ENCODE measurements around the gene PRKCD. TPM values are rescaled to one million over a fixed set of nuclear protein-coding genes. Genes with fewer than 3 reads are reported as not detected.

Gene PRKCD
- total RNA-seq, 1 donor from 2014 or later: 19.6 TPM

DNA sequence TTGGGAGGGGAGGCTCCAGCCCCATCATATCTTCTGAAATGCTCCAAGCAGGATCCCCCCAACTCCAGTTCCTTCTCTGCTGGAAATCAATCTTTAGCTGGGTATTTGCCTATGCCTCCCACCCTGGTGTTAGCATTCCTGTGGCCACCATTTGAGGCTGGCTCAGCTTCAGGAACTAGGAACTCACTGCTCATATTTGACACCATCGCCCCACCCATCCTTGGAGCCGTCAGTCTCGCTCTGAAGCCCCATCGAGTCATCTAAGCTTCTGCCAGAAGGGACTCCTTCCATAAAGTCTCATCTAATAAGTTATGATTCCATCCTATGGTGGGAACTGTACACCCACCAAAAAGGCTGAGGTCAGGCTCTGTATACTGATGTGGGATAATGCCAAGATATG is 26.4 kb downstream of the PRKCD start:
- intact Hi-C loops (cut with micrococcal nuclease): no loop called here

DNA sequence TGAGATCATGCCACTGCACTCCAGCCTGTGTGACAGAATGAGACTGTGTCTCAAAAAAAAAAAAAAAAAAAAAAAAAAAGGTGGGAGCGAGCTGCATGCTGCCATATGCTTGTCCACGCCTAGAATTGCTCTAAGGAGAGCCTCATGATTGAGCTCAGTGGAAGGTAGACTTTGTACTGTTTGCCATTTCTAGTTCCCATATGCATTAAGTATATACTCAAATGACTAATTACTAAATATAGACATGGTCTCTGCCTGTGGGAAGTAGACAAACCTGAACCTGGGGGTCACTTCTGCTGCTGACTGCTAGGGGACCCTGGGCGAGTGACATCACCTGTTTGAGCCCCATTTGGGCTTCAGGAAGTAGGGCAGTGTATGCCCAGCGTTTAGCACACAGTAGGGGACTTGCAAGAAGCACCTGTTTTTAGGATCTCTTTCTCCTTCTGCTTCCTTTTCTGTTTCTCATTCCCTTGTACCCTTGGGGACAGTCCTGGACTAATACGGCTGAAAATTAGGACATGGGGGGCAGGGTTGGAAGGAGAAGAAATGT is 27.2 kb downstream of the PRKCD start:
- intact Hi-C loops (cut with micrococcal nuclease): no loop called here

DNA sequence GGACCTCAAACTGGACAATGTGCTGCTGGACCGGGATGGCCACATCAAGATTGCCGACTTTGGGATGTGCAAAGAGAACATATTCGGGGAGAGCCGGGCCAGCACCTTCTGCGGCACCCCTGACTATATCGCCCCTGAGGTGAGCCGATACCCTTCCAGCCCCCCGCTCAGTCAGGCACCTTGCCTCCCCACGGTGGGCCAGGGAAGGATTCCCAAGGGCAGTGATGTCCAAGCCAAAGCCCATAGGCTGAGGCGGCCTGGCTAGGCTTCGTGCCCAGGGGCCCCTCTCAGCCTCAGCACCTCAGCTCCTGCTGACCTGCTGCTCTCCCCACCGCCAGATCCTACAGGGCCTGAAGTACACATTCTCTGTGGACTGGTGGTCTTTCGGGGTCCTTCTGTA is 27.7 kb downstream of the PRKCD start:
- intact Hi-C loops (cut with micrococcal nuclease): no loop called here

DNA sequence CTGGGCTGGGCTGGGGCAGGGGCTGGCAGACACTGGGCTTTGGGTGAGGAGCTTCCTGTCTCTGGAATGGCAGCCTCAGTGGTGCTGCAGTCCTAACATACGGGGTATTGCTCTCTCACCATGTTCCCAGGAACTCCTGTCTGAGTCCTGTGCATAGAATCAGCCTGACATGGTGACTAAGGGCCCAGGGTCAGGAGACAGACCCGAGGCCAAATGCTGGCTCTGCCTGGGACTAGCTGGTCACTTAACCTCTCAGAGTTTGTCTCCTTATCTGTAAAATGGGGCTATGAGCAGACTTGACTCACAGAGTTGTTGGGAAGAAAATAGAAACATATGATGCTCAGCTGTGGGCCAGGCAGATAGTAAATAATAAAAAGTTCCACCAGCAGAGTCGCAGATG is 28.3 kb downstream of the PRKCD start:
- intact Hi-C loops (cut with micrococcal nuclease): no loop called here

DNA sequence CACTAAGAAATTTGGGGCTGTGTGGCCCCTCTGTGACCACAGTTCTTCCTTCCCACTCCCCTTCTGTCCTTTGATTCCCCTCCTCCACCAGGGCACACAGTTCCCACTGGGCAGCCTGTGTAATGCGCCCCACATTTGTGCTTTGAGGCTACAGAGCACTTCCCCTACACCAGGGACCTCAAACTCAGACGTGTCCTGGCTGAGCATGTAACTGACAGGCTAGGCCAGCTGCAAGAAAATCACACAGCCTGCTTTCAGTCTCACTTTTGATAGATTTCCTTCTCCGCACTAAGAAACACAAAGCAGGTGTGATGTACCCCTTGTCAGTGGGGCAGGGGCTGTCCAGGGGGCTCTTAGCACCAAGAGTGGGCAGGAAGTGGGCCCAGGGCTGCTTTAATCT is 29.6 kb downstream of the PRKCD start:
- intact Hi-C loops (cut with micrococcal nuclease): no loop called here

DNA sequence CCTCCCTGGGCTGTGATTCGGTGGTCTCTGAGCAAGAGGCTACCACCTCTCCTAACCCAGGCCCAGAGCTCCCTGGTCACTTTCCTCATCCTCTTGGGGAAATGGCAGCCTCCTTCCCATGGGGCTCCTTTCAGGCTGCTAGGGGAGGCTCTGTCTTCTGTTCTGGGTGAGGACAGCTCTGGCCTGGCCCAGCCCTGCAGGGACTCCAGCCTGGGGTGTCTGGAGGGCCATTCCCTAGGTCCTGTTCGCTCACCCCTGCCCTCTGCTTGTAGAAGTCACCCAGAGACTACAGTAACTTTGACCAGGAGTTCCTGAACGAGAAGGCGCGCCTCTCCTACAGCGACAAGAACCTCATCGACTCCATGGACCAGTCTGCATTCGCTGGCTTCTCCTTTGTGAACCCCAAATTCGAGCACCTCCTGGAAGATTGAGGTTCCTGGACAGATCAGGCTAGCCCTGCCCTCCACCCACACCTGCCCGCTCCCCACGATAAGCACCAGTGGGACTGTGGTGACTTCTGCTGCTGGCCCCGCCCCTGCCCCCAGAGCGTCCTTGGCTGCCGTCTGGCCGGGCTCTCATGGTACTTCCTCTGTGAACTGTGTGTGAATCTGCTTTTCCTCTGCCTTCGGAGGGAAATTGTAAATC is 30.9 kb downstream of the PRKCD start:
- intact Hi-C loops (cut with micrococcal nuclease): no loop called here

DNA sequence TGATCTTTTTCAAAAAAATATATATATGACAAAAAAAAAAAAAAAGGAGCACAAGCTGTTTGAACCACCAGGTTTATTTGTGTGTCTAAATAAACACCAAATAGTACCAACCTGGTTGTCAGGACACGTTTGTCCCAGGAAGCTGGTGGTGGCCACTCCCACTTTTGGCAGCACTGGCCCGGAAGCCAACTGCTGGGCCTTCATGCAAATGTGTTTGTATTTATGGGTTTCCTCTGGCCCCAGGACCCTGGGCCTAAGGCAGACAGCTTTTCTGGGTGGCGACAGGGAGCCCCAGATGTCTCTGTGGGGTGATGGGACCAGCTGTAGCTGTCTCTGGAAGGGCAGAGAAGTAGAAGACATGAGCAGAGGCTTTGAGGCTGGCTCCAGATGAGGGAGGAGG is 31.6 kb downstream of the PRKCD start:
- intact Hi-C loops (cut with micrococcal nuclease): no loop called here

DNA sequence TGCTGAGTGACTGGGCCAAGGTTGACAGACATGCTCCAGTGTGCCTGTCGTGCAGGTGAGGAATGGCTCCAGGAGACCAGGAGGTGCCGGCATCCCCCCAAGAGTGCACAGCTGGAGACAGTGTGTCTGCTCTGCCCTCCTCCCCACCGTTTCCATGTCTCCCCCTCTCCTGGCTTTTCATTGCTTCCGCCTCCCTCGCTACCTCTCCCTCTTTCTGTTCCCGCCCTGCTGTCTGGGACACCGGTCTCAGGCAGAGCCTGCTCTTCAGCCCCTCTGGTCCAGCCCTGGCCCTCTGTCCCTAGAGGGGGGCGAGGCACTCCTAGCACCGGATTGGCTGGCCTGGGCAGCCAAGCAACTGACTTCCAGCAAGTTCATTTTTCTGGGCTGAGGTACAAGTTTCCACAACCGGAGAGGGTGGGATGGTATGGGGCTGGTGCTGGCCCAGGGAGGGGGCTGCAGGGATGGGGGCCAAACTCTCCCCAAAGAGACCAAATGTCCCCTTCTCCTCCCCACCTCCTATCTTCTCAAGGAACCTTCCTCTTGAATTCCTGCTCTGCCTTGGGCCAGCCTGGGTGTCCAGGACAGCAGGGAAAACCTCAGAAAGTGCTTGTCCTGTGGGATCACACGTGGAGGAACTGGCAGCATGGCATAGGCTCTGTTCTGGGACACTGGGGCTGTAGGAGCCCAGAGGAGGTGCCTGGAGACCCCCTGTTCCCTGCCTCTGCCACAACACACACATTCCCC is 32.6 kb downstream of the PRKCD start:
- intact Hi-C loops (cut with micrococcal nuclease): no loop called here

DNA sequence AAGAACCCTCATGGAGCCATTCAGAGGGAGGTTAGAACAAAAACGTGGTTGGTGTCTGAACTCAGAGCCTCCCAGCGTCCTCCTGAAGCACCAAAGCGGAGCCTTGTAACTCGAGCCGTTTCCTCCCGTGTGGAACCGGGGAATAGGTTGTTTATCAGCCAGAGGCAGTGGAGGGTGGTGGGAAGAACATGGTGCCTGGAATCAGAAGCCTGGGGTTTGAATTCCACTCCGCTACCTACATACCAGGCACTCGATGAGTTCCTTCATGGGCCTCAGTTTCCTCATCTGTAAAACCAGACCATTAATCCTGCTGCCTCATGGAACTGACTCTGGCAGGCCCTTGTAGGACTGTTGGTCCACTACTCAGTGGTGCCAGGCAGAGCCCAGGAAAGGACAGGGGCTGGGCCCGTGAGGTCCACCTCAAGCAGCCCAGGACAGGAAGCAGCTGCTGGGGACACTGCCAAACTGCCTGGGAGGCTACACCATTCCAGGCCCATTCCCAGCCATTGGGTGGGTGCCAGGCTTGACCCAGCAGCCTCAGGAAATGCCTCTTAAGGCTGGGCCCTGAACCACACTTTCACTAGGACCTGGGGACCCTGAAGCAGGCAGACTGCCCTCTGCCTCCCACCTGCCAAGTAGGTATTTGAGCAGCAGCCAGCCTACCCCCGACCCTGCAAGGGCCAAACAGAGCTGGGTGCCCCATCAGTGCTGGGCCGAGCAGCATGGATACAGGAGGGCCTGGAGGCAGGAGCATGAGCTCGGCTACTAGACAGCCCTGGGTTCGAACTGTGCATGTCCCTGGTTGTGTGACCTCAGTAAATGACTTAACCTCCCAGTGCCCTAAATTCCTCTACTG is 33.4 kb downstream of the PRKCD start:
- intact Hi-C loops (cut with micrococcal nuclease): no loop called here

DNA sequence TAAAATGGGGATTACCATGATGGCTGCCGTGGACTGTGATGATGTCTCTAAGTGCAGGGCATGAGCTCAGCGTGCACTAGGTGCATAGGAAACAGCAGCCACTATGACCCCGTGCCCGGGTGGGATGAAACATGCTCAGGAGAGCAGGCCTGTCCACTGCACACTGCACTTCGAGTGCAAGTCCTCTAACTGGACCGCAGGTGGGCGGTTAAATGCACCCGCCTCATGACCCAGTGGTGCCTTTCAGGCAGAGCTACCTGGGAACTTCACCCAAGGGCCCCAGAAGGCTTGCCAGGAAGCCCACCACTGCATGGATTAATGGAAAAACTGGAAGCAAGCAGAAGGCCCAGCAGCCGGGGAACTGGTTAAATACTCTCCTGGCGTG is 34.0 kb downstream of the PRKCD start:
- intact Hi-C loops (cut with micrococcal nuclease): no loop called here

DNA sequence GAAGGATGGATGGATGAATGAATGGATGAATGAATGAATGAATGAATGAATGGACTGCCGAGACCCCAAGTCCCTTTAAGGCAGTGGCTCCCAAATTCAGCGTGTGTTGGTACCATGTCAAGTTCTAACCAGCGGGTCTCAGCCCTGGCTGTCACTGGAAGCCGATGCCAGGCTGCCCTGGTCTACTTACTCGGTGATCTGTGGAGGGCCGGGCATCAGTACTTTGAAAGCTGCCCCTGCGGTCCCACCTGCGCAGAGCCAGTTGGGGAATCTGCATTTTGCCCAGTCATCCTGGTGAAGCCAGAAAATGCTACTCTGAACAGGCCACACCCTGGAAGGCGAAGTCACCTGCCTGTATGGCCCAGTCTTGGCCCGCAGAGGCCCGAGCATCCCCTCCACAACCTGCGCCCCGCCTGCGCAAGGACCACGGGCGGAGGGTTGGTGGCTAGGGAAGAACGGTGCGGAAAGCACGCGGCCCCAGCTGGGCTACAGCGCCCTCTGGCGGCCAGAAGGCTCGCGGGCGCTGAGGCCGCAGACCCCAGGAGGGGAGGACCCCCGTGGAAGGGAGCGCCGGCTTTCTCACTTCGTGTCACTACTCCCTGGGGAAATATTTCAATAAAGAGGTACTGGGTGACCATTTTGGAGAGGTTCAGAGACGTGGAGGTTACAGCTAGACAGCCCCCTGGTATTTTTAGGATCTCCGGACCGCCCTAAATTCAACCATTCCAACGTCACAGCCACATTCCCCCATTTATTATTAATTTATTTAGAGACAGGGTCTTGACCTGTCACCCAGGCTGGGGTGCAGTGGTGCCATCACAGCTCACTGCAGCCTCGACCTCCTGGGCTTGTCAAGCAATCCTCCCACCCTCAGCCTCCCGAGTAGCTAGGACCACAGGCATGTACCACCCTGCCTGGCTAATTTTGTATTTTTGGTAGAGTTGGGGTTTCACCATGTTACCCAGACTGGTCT is 34.9 kb downstream of the PRKCD start:
- intact Hi-C loops (cut with micrococcal nuclease): loop anchor here (1.0 kb wide), 2 partner anchors 62 to 82 kb away; no protein-coding TSS in a partner anchor

DNA sequence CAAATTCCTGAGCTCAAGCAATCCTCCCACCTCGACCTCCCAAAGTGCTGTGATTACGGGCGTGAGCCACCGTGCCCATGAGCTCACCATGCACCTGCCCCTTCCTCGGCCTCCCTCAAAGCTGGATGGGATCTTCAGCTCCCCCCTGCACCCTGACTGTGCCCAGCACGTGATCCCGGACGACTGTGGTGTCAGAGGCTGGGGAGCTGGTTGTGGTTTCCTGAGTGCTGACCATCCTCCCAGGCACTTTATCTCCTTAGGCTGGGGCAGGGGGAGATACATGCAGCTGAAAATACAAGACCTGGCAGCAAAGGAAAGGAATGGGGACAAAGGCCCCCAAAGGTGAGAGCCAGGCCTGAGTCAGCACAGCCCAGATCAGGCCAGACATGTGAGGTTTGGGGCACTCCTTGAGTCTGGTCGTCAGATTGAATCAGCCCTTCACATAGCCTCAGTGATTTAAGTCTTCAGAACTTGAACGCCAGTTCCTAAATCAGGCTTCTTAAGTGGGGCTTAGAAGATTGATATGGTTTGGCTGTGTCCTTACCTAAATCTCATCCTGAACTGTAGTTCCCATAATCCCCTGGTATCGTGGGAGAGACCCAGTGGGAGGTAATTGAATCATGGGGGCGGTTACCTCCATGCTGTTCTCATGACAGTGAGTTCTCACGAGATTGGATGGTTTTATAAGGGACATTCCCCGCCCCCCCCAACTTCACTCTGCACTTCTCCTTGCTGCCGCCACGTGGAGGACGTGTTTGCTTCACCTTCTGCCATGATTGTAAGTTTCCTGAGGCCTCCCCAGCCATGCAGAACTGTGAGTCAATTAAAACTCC is 35.8 kb downstream of the PRKCD start:
- intact Hi-C loops (cut with micrococcal nuclease): loop anchor here (1.0 kb wide), 2 partner anchors 62 to 82 kb away; no protein-coding TSS in a partner anchor

DNA sequence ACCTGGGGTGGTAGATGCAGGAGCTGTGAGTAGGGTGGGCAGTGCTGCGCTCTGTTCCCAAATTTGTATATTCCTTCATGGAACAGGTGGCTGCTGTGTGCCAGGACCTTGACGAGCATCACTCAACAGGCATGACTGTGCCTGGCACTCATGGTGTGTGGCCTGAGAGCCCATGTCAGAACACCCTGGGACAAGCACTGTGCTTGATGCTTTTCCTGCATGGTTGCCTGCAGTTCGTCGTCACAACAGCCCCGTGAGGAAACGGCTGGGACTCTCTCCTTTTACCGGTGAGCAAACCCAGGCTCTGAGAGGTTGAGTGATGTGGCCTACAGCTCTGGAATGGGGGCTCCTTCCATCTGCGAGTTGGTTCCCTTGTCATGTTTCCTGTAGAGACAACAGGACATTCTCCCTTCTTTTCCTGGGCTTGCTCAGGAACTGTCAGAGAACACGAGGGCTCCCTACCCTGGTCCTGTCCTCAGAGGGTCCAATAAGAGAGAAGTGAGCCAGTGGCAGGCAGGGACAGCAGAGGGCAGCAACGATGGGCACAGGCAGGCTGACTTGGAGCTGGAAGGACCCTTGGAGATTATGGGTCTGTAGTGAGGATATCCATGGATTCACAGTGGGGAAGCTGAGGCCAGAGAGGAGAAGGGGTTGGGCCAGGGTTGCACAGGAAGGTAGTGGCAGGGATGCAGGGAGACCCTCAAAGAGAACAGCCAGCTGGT is 37.4 kb downstream of the PRKCD start:
- intact Hi-C loops (cut with micrococcal nuclease): no loop called here

DNA sequence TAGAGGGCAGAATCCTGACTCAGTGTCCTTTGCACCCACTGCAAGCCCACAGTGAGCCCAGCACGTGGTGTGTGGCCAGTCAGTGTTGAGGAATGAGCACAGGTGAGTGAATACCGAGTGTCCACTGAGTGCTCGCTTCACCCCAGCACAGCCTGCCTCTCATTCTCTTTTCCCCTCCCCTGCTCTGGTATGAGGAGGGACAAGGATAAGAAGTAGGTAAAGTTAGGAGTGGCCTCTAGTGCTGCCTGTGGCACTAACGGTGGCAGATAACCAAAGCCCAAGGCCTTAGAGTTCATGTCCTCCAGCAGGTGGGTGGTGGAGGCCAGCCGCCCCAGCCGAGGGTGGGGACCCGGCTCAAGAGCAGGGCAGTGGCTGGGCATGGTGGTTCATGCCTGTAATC is 38.0 kb downstream of the PRKCD start:
- intact Hi-C loops (cut with micrococcal nuclease): no loop called here

DNA sequence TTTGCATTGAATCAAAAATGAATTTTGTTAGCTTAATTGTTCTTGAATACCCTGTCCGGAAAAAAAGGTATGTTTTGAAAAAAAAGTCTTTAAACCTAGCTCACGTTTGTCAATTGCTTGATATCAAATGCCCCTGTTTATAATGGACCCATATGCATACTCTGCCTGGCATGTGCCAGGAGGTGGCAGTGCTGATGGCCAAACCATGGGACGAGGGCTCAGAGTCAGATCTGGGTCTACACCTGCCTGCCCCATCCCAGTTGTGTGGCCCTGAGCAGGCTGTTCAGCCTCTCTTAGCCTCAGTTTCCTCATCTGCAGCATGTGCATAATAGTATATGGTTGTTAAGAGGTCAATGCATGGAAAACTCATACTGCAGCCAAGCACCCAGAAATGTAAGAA is 38.8 kb downstream of the PRKCD start:
- intact Hi-C loops (cut with micrococcal nuclease): no loop called here

DNA sequence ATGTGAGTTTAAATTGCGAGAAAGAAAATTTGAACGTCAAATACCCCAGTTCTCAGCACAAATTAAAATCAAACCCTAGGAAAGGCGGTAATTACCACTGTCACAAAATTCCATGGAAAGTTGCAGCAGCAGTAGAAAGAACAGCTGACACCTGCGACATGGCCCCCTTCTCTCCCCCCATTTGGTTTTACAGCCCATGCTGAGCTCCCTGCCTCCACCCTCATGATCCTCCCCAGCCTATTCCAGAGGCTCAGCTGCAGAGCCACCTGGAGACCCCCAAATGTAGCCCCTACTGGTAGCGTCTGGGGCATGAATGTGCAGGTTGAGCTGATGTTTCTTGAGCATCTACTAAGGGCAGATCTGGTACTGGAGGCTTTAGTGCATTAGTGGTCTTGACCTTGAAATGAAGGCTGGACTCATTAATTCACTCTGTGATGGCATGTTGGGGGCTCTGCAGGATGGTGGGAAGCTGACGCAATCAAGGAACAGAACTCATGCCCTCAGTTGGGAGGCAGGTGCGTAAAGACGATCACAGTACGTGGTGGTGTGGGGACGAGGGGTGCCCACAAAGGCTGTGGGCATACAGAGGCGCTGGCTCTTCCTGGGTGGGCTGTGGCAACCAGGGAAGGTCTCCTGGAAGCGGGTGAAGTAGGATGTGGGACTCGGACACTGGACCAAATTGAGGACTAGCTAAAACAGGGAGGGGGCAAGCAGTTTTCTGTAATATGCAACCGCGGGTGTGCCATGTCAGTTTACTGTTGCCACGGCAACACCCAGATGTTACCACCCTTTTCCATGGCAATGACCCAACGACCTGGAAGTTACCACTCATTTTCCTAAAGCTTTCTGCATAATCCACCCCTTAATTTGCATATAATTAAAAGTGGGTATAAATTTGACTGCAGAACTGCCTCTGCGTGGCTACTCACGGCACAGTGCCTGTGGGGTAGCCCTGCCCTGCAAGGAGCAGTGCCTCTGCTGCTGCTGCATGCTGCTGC is 39.8 kb downstream of the PRKCD start:
- intact Hi-C loops (cut with micrococcal nuclease): no loop called here

DNA sequence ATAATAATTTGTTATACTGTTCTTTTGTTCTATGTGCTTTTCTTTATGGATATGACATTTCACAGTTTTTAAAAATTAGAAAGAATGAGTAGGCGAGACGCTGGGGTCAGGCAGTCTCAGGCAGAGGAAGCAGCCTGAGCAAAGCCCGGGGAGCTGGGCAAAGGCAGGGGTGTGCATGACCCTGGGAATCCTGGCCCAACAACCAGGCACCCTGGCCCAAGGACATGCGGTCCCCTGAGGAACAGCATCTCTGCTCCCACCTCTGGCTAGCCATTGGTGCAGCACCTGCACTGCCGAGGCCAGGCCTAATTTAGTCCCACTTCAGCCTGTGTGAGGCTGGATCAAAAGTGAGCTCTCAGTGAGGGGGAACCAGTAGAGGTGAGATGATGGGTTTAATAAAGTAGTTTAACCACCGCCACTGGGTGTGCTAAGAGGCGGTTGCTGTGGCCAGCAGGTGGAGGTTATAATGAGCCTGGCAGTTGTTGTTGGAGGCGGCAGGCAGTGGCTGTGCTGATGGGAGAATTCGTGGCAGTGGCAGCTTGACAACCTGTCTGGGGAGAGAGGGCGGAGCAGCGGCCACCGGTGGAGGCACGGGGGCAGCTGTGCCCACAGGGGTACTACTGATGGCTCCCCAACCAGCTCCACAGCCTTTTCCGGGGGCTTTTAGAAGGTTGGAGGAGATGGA is 41.5 kb downstream of the PRKCD start:
- intact Hi-C loops (cut with micrococcal nuclease): no loop called here

All from T-helper 2 cell treated with Interferon-gamma antibody and Interleukin-4, amounts not matched to agents 100 ng/mL and 5 ng/mL, for 36 hours (primary cell).